Activated CD4-positive, alpha-beta T cell treated with anti-CD3 and anti-CD28 coated beads, Interleukin-2, amount 50 U/mL, for 4 hours (primary cell): ENCODE measurements around the gene MGAT1.
"Not testable (repeated sequence)": the region's sequence is repeated elsewhere in the genome, so short reads cannot be mapped to it uniquely, and the experiment has no call there.

Source experiments
- DNase-seq, 2 experiments: peaks; one replicate each; pipeline ENCODE4 v3.0.0-alpha.2; 2020

The MGAT1 gene

GRCh38 chr5:180784497-180785097 lies 18.0 kb downstream of the MGAT1 start:
- peak; percentile 72 to 78 for DNase-seq

- no peak for DNase-seq
Measured at GRCh38 chr5:180783340-180784052, 19.1 kb downstream of the MGAT1 start.

GRCh38 chr5:180782748-180783147 lies 19.9 kb downstream of the MGAT1 start:
- DNase-seq: no peak

GRCh38 chr5:180781900-180782326 lies 20.7 kb downstream of the MGAT1 start:
- DNase-seq: not testable (repeated sequence)

GRCh38 chr5:180779985-180780610 lies 22.5 kb downstream of the MGAT1 start:
- no peak for DNase-seq

GRCh38 chr5:180777475-180777874 lies 25.1 kb downstream of the MGAT1 start:
- no peak for DNase-seq

- DNase-seq: no peak
Measured at GRCh38 chr5:180776376-180776775, 26.2 kb downstream of the MGAT1 start.

- no peak for DNase-seq
Measured at GRCh38 chr5:180775624-180776023, 27.0 kb downstream of the MGAT1 start.

- DNase-seq: no peak
Measured at GRCh38 chr5:180771839-180772238, 30.8 kb downstream of the MGAT1 start.

GRCh38 chr5:180769821-180770220 lies 32.8 kb downstream of the MGAT1 start:
- DNase-seq: no peak

GRCh38 chr5:180755601-180756000 lies 47.0 kb downstream of the MGAT1 start:
- no peak for DNase-seq

- no peak for DNase-seq
Measured at GRCh38 chr5:180744253-180744652, 58.4 kb downstream of the MGAT1 start.

GRCh38 chr5:180742727-180743126 lies 59.9 kb downstream of the MGAT1 start:
- no peak for DNase-seq

GRCh38 chr5:180740953-180741352 lies 61.7 kb downstream of the MGAT1 start:
- DNase-seq: not testable (repeated sequence)

- DNase-seq: no peak
Measured at GRCh38 chr5:180739958-180740357, 62.6 kb downstream of the MGAT1 start, which contains the start of gene OR2Y1. TSS of gene OR2Y1 (minus strand) at chr5:180740058. CDS start at chr5:180740058, 0 bp downstream.

GRCh38 chr5:180739271-180739670 lies 63.3 kb downstream of the MGAT1 start:
- DNase-seq: no peak

GRCh38 chr5:180736536-180736935 lies 66.1 kb downstream of the MGAT1 start:
- no peak for DNase-seq
